ENCODE measurements around the gene HEBP1.
"Not testable (repeated sequence)": the region's sequence is repeated elsewhere in the genome, so short reads cannot be mapped to it uniquely, and the experiment has no call there.

The HEBP1 gene

GRCh38 chr12:13036881-13037280, 36.8 kb upstream of the HEBP1 start:
- TF ChIP-seq, protein P1, sequence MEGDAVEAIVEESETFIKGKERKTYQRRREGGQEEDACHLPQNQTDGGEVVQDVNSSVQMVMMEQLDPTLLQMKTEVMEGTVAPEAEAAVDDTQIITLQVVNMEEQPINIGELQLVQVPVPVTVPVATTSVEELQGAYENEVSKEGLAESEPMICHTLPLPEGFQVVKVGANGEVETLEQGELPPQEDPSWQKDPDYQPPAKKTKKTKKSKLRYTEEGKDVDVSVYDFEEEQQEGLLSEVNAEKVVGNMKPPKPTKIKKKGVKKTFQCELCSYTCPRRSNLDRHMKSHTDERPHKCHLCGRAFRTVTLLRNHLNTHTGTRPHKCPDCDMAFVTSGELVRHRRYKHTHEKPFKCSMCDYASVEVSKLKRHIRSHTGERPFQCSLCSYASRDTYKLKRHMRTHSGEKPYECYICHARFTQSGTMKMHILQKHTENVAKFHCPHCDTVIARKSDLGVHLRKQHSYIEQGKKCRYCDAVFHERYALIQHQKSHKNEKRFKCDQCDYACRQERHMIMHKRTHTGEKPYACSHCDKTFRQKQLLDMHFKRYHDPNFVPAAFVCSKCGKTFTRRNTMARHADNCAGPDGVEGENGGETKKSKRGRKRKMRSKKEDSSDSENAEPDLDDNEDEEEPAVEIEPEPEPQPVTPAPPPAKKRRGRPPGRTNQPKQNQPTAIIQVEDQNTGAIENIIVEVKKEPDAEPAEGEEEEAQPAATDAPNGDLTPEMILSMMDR (IDR thresholded peaks at IDR 0.05; ENCODE audit: insufficient read depth, low read length, poor library complexity, severe bottlenecking) = no peak
- no peaks in the 10 kb centered on the region for H3K36me3 ChIP-seq (ENCODE audit: control insufficient read depth, insufficient read depth, low read length)
- no peak for DNase-seq (ENCODE audit: extremely low read depth, insufficient read length)
- H3K4me3 ChIP-seq (replicated peaks; ENCODE audit: low read depth, low read length) = no peak overlapping the region
- no peaks in the 10 kb centered on the region; the same call in 1 of the 2 replicates for H3K27me3 ChIP-seq (replicated peaks; ENCODE audit: control insufficient read depth, insufficient read depth, low read length)

GRCh38 chr12:13035335-13035734, 35.3 kb upstream of the HEBP1 start:
- not testable (repeated sequence) for DNase-seq (ENCODE audit: extremely low read depth, insufficient read length); H3K4me3 ChIP-seq (replicated peaks; ENCODE audit: low read depth, low read length); H3K27me3 ChIP-seq (replicated peaks; ENCODE audit: control insufficient read depth, insufficient read depth, low read length); H3K36me3 ChIP-seq (ENCODE audit: control insufficient read depth, insufficient read depth, low read length)

- no peaks in the 10 kb centered on the region for H3K36me3 ChIP-seq (ENCODE audit: control insufficient read depth, insufficient read depth, low read length)
- no peak for DNase-seq (ENCODE audit: extremely low read depth, insufficient read length)
- TF ChIP-seq, protein P1 (IDR thresholded peaks at IDR 0.05; ENCODE audit: insufficient read depth, low read length, poor library complexity, severe bottlenecking) = no peak
- H3K4me3 ChIP-seq (replicated peaks; ENCODE audit: low read depth, low read length) = no peak overlapping the region
- no peaks in the 10 kb centered on the region for H3K27me3 ChIP-seq (replicated peaks; ENCODE audit: control insufficient read depth, insufficient read depth, low read length)
Measured at GRCh38 chr12:13033476-13033875, 33.4 kb upstream of the HEBP1 start.

DNA sequence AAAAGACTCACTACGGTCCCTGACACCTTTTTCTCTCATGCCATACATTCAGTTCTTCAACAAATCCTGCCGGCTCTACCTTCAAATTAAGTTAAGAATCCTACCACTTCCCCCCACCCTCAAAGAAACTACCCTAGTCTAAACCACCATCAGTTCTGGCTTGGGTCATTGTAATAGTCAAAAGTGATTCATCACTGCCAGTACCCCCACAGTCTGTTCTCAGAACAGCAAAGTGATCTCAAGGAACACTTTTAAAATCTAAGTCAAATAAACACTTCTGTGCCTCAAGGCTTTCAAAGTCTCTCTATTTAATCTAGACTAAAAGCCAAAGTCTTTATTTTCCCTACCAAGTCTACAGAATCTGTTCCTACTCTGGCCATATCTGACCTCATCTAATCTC, 32.1 kb upstream of the HEBP1 start:
- no peak overlapping the region for H3K4me3 ChIP-seq (replicated peaks; ENCODE audit: low read depth, low read length)
- no peaks in the 10 kb centered on the region for H3K36me3 ChIP-seq (ENCODE audit: control insufficient read depth, insufficient read depth, low read length)
- no peaks in the 10 kb centered on the region for H3K27me3 ChIP-seq (replicated peaks; ENCODE audit: control insufficient read depth, insufficient read depth, low read length)
- TF ChIP-seq, protein P1 (IDR thresholded peaks at IDR 0.05; ENCODE audit: insufficient read depth, low read length, poor library complexity, severe bottlenecking) = no peak
- no peak for DNase-seq (ENCODE audit: extremely low read depth, insufficient read length)

DNA sequence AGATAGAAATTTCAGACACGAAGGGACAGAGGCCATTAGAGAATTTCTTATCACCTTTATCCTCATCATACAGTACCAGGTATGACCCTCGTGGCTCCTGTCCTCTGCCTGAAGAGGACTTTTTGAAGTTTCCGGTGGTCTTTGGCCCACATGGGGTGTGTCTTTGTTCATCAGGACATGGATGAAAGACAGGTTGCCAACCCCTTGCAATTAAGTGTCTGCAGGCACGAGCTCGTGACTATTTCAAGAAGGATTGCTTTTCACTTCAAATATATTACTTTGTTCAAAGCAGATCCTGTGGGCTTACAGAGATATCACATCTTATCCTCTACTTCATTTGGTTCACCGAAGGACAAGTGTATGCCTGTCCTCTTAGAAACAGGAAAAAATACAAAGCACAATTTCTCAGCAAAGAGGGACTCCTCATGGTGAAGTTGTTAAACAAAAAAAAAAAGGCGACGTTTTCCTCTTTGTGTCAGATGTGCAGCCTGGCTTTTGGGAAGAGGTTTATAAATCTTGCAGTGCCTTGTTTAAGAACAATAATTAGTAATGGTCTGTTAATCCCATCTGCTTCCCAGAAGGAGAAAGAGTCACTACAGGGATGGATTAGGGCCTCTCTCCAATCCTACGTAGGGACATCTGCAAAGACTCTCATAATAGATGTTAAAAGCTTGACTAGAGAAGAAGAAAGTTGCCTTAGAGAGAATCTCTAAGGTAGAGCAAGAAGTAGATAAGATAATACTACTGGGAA, 30.7 kb upstream of the HEBP1 start:
- Histone ChIP-seq H3K36me3 (ENCODE audit: control insufficient read depth, insufficient read depth, low read length) (no peaks in the 10 kb centered on the region), H3K4me3 (replicated peaks; ENCODE audit: low read depth, low read length) (no peak overlapping the region), H3K27me3 (replicated peaks; ENCODE audit: control insufficient read depth, insufficient read depth, low read length) (no peaks in the 10 kb centered on the region)
- DNase-seq (ENCODE audit: extremely low read depth, insufficient read length) = no peak
- TF ChIP-seq, protein P1 (IDR thresholded peaks at IDR 0.05; ENCODE audit: insufficient read depth, low read length, poor library complexity, severe bottlenecking) = no peak

- DNase-seq (ENCODE audit: extremely low read depth, insufficient read length) = no peak
- Histone ChIP-seq H3K36me3 (ENCODE audit: control insufficient read depth, insufficient read depth, low read length) (no peaks in the 10 kb centered on the region), H3K4me3 (replicated peaks; ENCODE audit: low read depth, low read length) (no peak overlapping the region), H3K27me3 (replicated peaks; ENCODE audit: control insufficient read depth, insufficient read depth, low read length) (no peaks in the 10 kb centered on the region)
- TF ChIP-seq, protein P1 (IDR thresholded peaks at IDR 0.05; ENCODE audit: insufficient read depth, low read length, poor library complexity, severe bottlenecking) = no peak
Measured at GRCh38 chr12:13028825-13029570, 28.9 kb upstream of the HEBP1 start.

All from GM06990 (cell line).